ENCODE results near the gene HDAC4. TPM values are rescaled to one million over a fixed set of nuclear protein-coding genes. Genes with fewer than 3 reads are reported as not detected.
A peak's percentile ranks its signal among the peaks of the same experiment; 100 is the strongest.

Gene HDAC4
- total and polyA plus RNA-seq, 9 of the 15 experiments (the other 6 are each of a cell fraction or from before 2014, with no cell fraction given): 0.11 to 20.2 (median 4.0) TPM

GRCh38 chr2:239327536-239328350, 73.1 kb downstream of the HDAC4 start:
- FAIRE-seq (no peak), DNase-seq (ENCODE audit: extremely low read depth in 1 of 4, low spot score in 3 of 4) (no peak), ATAC-seq (no peak; the same call in 2 of the 3 replicates)
- Histone ChIP-seq H3K9me3 (replicated peaks; ENCODE audit: control insufficient read depth, insufficient read depth, low read depth, low read length) (no peaks in the 10 kb centered on the region), H3K4me1 (replicated peaks in 1 of 2; ENCODE audit: control insufficient read depth in 2 of 2, insufficient read depth in 2 of 2, low read length in 2 of 2) (peaks cover 2 to 52% of the 10 kb centered on the region in 2 experiments; a peak in 3 of 5 replicates), H3K27ac (ENCODE audit: extremely low read depth, low read depth, low read length) (no peak overlapping the region), H3K4me3 (no peak overlapping the region), H4K20me1 (replicated peaks; ENCODE audit: control insufficient read depth, insufficient read depth, low read length) (0 out of 2 replicates have a peak, but pooled peaks cover 4% of the 10 kb centered on the region), H3K4me2 (ENCODE audit: insufficient read depth, low read length) (no peak overlapping the region), H2AFZ (ENCODE audit: low read depth, low read length) (no peak overlapping the region), H3K27me3 (ENCODE audit: control insufficient read depth in 2 of 2, insufficient read depth in 2 of 2, low read length in 2 of 2) (no peaks in the 10 kb centered on the region), H3K36me3 (ENCODE audit: control insufficient read depth, insufficient read depth, low read length) (no peaks in the 10 kb centered on the region), H3K79me2 (ENCODE audit: control insufficient read depth, insufficient read depth, low read length) (peaks cover 8% of the 10 kb centered on the region; the same call in 2 of the 3 replicates), H3K9ac (ENCODE audit: insufficient read depth in 1 of 2, low read depth in 2 of 2, low read length in 2 of 2) (peak overlapping the region in 1 of 2 experiments; percentile 45; a peak in 1 of 4 replicates), H3K9me1 (ENCODE audit: control insufficient read depth, insufficient read depth, low read length) (no peaks in the 10 kb centered on the region)
- CTCF ChIA-PET (ENCODE audit: low intra/inter-chr PET ratio): no interaction called here
- 71% methylated on average over 4 of the region's 13 CpGs for WGBS (ENCODE audit: insufficient coverage, low coverage, missing lambda C conversion rate)
- no TSS peak for BruUV-seq (replicated peaks)
- POLR2A ChIA-PET: interaction anchor here (1.0 kb wide), 1 partner anchor 11 kb away, joined by 5 read pairs; no protein-coding TSS in a partner anchor
- intact Hi-C loops (cut with micrococcal nuclease) (loop anchor here (10.0 kb wide), 1 partner anchor 67 kb away; no protein-coding TSS in a partner anchor), in situ Hi-C loops (cut with MboI) (no loop called here)
- TF ChIP-seq FOXA3 (CRISPR knock-in tag; conservative IDR thresholded peaks at IDR 0.05 in 1 of 2, IDR thresholded peaks at IDR 0.05 in 1 of 2) (no peak), PTBP1 (IDR thresholded peaks at IDR 0.05; ENCODE audit: low read depth, low read length) (no peak), SPI1 (IDR thresholded peaks at IDR 0.05; ENCODE audit: borderline replicate concordance, low read depth, low read length) (no peak), NELFE (IDR thresholded peaks at IDR 0.05; ENCODE audit: insufficient read depth, insufficient read length) (no peak), TSHZ1 (CRISPR knock-in tag; IDR thresholded peaks at IDR 0.05) (no peak), SIX5 (IDR thresholded peaks at IDR 0.05; ENCODE audit: borderline replicate concordance in 1 of 2, insufficient read depth in 1 of 2, low read depth in 1 of 2, low read length in 2 of 2) (no peak), ATF1 (CRISPR knock-in tag; IDR thresholded peaks at IDR 0.05) (no peak), ATF1 (tag; IDR thresholded peaks at IDR 0.05) (no peak), CCAR2 (IDR thresholded peaks at IDR 0.05; ENCODE audit: low read depth, low read length) (no peak)
